Activated naive CD8-positive, alpha-beta T cell (primary cell): ENCODE data around the gene SEC63.
"Not testable (repeated sequence)": the region's sequence is repeated elsewhere in the genome, so short reads cannot be mapped to it uniquely, and the experiment has no call there.

ENCODE experiments used
- H3K27ac Mint-ChIP-seq: one replicate; pipeline ENCODE4 v1.8.0; 2021; ENCODE audit warnings: mixed read lengths
- H3K27me3 Mint-ChIP-seq: one replicate; pipeline ENCODE4 v1.8.0; 2021; ENCODE audit warnings: mixed read lengths
- H3K36me3 Mint-ChIP-seq: one replicate; pipeline ENCODE4 v1.8.0; 2021; ENCODE audit warnings: mixed read lengths
- H3K4me1 Mint-ChIP-seq: one replicate; pipeline ENCODE4 v1.8.0; 2021; ENCODE audit warnings: low read depth, mixed read lengths
- H3K4me3 Mint-ChIP-seq: one replicate; pipeline ENCODE4 v1.8.0; 2021; ENCODE audit warnings: mild to moderate bottlenecking, mixed read lengths
- H3K9me3 Mint-ChIP-seq: one replicate; pipeline ENCODE4 v1.8.0; 2021; ENCODE audit warnings: low read depth, mixed read lengths

Gene SEC63

DNA sequence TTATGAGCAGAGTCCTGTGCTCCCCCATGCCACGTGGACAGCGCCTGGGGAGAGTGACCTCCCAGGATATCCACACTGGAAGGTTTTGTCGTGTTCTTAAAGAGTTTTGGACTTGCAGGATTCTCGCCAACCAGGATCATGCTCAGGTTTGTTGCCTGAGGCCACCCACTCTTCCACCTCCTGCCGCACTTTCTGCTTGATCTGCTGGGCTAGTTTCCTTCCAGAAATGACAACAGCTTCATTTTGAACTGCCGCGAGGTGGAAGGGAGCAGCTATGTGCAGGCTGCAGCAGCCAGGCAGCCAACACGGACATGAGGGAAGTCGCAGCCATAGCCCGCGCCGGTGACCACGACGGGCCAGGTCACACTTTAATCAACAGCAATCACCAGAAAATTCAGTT lies 27.7 kb upstream of the SEC63 start:
- Mint-ChIP-seq H3K4me3 (no peak overlapping the region), H3K36me3 (no peaks in the 10 kb centered on the region), H3K9me3 (no peaks in the 10 kb centered on the region), H3K4me1 (no peaks in the 10 kb centered on the region), H3K27me3 (no peaks in the 10 kb centered on the region), H3K27ac (no peak overlapping the region)

- H3K4me1 Mint-ChIP-seq: no peaks in the 10 kb centered on the region
- H3K27me3 Mint-ChIP-seq: no peaks in the 10 kb centered on the region
- H3K27ac Mint-ChIP-seq: no peak overlapping the region
- H3K9me3 Mint-ChIP-seq: no peaks in the 10 kb centered on the region
- H3K4me3 Mint-ChIP-seq: no peak overlapping the region
- no peaks in the 10 kb centered on the region for H3K36me3 Mint-ChIP-seq
These were observed 25.8 kb upstream of the SEC63 start for GRCh38 chr6:107983811-107984210.

DNA sequence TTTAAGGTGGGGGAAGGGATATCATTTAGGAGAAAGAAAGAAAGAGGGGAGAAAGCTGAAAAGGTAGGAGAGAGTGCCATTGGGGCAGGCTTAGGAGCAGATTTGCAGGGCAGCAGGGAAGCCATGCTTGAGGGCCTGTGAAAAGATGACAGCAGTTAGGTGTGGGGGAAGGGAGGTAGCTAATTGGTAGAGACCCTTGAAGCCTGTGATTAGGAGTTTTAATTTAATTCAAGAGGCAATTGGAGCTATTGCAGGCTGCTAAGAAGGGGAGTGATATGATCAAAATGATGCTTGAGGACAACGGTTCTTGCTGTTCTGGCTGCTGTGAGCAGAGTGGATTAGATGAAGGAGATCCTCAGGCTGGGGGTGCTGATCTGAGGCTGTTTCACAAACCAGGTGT lies 24.5 kb upstream of the SEC63 start:
- no peaks in the 10 kb centered on the region for H3K4me1 Mint-ChIP-seq
- H3K27ac Mint-ChIP-seq: no peak overlapping the region
- no peaks in the 10 kb centered on the region for H3K36me3 Mint-ChIP-seq
- no peaks in the 10 kb centered on the region for H3K27me3 Mint-ChIP-seq
- H3K9me3 Mint-ChIP-seq: no peaks in the 10 kb centered on the region
- H3K4me3 Mint-ChIP-seq: no peak overlapping the region

GRCh38 chr6:107981695-107982094 lies 23.7 kb upstream of the SEC63 start:
- no peak overlapping the region for H3K4me3 Mint-ChIP-seq
- no peaks in the 10 kb centered on the region for H3K4me1 Mint-ChIP-seq
- no peaks in the 10 kb centered on the region for H3K9me3 Mint-ChIP-seq
- H3K36me3 Mint-ChIP-seq: no peaks in the 10 kb centered on the region
- no peak overlapping the region for H3K27ac Mint-ChIP-seq
- H3K27me3 Mint-ChIP-seq: no peaks in the 10 kb centered on the region

DNA sequence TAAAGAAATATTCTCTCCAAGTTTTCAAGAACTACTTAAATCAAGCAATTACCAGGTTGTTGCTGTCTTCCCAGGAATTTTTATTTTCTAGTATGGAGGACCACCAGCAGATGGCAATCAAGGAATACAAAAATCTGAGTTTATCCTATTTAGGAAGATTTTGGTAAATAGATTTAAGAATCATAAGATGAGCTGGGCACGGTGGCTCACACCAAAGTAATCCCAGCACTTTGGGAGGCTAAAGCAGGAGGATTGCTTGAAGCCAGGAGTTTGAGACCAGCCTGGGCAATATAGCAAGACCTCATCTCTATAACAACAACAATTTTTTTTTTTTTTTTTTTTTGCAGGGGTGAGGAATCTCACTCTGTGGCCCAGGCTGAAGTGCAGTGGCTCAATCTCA lies 19.3 kb upstream of the SEC63 start:
- H3K27me3 Mint-ChIP-seq: no peaks in the 10 kb centered on the region
- peaks cover 1% of the 10 kb centered on the region for H3K4me1 Mint-ChIP-seq
- H3K27ac Mint-ChIP-seq: no peak overlapping the region
- H3K36me3 Mint-ChIP-seq: no peaks in the 10 kb centered on the region
- H3K9me3 Mint-ChIP-seq: no peaks in the 10 kb centered on the region
- no peak overlapping the region for H3K4me3 Mint-ChIP-seq

DNA sequence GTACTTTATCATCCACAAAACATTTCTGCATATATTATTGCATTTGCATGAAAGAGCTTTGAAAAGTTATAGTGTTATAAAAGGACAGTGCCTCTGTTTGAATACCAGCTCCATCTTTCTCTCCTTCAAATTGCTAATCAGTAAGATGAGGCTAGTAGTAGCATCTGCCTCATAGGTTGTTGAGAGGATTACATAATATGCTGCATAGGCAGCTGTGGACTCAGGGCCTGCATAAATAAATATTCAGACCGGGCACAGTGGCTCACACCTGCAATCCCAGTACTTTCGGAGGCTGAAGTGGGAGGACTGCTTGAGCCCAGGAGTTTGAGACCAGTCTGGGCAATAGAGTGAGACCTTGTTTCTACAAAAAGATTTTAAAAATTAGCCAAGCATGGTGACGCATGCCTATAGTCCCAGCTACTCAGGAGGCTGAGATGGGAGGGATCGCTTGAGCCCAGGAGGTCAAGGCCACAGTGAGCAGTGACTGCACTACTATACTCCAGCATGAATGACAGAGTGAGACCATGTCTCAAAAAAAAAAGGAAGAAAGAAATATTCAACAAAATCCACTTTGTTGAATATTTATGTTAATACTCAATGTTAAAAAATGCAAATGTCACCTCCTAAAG lies 18.3 kb upstream of the SEC63 start:
- no peak overlapping the region for H3K27ac Mint-ChIP-seq
- H3K36me3 Mint-ChIP-seq: no peaks in the 10 kb centered on the region
- H3K9me3 Mint-ChIP-seq: no peaks in the 10 kb centered on the region
- H3K4me3 Mint-ChIP-seq: no peak overlapping the region
- peaks cover 1% of the 10 kb centered on the region for H3K4me1 Mint-ChIP-seq
- H3K27me3 Mint-ChIP-seq: no peaks in the 10 kb centered on the region

- Mint-ChIP-seq H3K36me3 (no peaks in the 10 kb centered on the region), H3K27me3 (no peaks in the 10 kb centered on the region), H3K4me3 (no peak overlapping the region), H3K4me1 (peaks cover 1% of the 10 kb centered on the region), H3K9me3 (no peaks in the 10 kb centered on the region), H3K27ac (no peak overlapping the region)
These were observed 15.6 kb upstream of the SEC63 start for GRCh38 chr6:107973594-107973993.

GRCh38 chr6:107972413-107973096 lies 14.5 kb upstream of the SEC63 start:
- Mint-ChIP-seq H3K27me3 (no peaks in the 10 kb centered on the region), H3K27ac (no peak overlapping the region), H3K4me1 (peaks cover 1% of the 10 kb centered on the region), H3K36me3 (no peaks in the 10 kb centered on the region), H3K9me3 (no peaks in the 10 kb centered on the region), H3K4me3 (no peak overlapping the region)

DNA sequence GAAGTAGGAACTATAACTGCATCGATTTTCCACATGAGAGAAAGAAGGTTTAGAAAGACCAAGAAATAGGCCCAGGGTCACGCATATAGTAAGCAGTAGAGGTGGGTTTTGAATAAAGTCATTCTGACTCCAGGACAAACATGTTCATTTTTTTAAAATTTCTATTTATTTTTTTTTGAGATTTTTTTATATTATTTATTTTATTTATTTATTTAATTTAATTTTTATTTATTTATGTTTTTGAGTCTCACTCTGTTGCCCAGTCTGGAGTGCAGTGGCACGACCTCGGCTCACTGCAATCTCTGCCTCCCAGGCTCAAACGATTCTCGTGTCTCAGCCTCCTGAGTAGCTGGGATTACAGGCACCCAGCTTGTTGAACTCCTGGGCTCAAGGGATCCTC lies 13.2 kb upstream of the SEC63 start:
- no peaks in the 10 kb centered on the region for H3K36me3 Mint-ChIP-seq
- H3K4me1 Mint-ChIP-seq: peaks cover 1% of the 10 kb centered on the region
- H3K4me3 Mint-ChIP-seq: no peak overlapping the region
- H3K27me3 Mint-ChIP-seq: no peaks in the 10 kb centered on the region
- H3K9me3 Mint-ChIP-seq: no peaks in the 10 kb centered on the region
- no peak overlapping the region for H3K27ac Mint-ChIP-seq

- Mint-ChIP-seq H3K4me1 (peaks cover 1% of the 10 kb centered on the region), H3K36me3 (no peaks in the 10 kb centered on the region), H3K27me3 (no peaks in the 10 kb centered on the region), H3K27ac (no peak overlapping the region), H3K9me3 (no peaks in the 10 kb centered on the region), H3K4me3 (no peak overlapping the region)
These were observed 12.2 kb upstream of the SEC63 start for GRCh38 chr6:107970255-107970654.

- no peak overlapping the region for H3K27ac Mint-ChIP-seq
- peaks cover 4% of the 10 kb centered on the region for H3K4me1 Mint-ChIP-seq
- no peaks in the 10 kb centered on the region for H3K9me3 Mint-ChIP-seq
- H3K36me3 Mint-ChIP-seq: no peaks in the 10 kb centered on the region
- H3K27me3 Mint-ChIP-seq: no peaks in the 10 kb centered on the region
- H3K4me3 Mint-ChIP-seq: no peak overlapping the region
These were observed 10.1 kb upstream of the SEC63 start for GRCh38 chr6:107968081-107968480.

DNA sequence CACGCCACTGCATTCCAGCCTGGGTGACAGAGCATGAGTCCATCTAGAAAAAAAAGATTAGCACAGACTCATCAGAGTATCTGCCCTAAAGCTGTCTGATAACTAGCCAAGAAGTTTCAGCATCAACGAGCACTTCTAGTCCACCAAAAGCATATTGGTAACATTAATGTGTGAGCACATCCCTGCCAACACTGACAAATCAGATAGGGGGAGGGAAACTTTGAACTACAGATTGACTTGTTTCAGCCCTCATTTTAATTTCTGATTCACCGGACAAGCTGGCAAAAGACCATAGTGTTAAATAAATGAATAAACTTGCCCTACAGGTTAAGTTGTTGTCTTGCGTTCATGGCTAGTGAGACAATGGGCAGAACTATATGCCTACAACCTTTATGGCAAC lies 7.7 kb upstream of the SEC63 start:
- Mint-ChIP-seq H3K9me3 (no peaks in the 10 kb centered on the region), H3K27ac (no peak overlapping the region), H3K36me3 (no peaks in the 10 kb centered on the region), H3K27me3 (no peaks in the 10 kb centered on the region), H3K4me3 (no peak overlapping the region), H3K4me1 (peaks cover 3% of the 10 kb centered on the region)

GRCh38 chr6:107962723-107963122 lies 4.7 kb upstream of the SEC63 start:
- no peak overlapping the region for H3K4me3 Mint-ChIP-seq
- H3K9me3 Mint-ChIP-seq: no peaks in the 10 kb centered on the region
- H3K27ac Mint-ChIP-seq: no peak overlapping the region

GRCh38 chr6:107959392-107959791 lies 1.4 kb upstream of the SEC63 start:
- peak overlapping the region; percentile 89 for H3K4me3 Mint-ChIP-seq

More at GRCh38 chr6:107962723-107963122, 4.7 kb upstream of the SEC63 start:
- no peaks in the 10 kb centered on the region for H3K36me3 Mint-ChIP-seq
- H3K4me1 Mint-ChIP-seq: peaks cover 3% of the 10 kb centered on the region
- H3K27me3 Mint-ChIP-seq: no peaks in the 10 kb centered on the region

GRCh38 chr6:107958689-107959362 lies 818 bp upstream of the SEC63 start:
- Mint-ChIP-seq H3K27ac (peak overlapping the region; percentile 90), H3K4me3 (peak overlapping the region; percentile 89), H3K4me1 (peaks cover 26% of the 10 kb centered on the region)
- not testable (repeated sequence) for H3K9me3 Mint-ChIP-seq, H3K27me3 Mint-ChIP-seq, H3K36me3 Mint-ChIP-seq

More at GRCh38 chr6:107959392-107959791, 1.4 kb upstream of the SEC63 start:
- no peaks in the 10 kb centered on the region for H3K9me3 Mint-ChIP-seq
- H3K27ac Mint-ChIP-seq: peak overlapping the region; percentile 22
- H3K4me1 Mint-ChIP-seq: peaks cover 26% of the 10 kb centered on the region
- peaks cover 3% of the 10 kb centered on the region for H3K36me3 Mint-ChIP-seq
- H3K27me3 Mint-ChIP-seq: no peaks in the 10 kb centered on the region
